PFSK-1 (cell line): ENCODE measurements around the gene DCLK3.

ENCODE experiments used
- POLR2AphosphoS5 ChIP-seq: IDR thresholded peaks from 2 replicates; pipeline ENCODE4 v1.6.1; 2012; ENCODE audit warnings: low read depth, mild to moderate bottlenecking, control low read depth, low read length, moderate library complexity
- TAF1 ChIP-seq: IDR thresholded peaks from 2 replicates; pipeline ENCODE4 v1.6.1; 2012; ENCODE audit warnings: low read length, control low read depth, borderline replicate concordance; ENCODE audit not compliant: insufficient read depth
- TF ChIP-seq, protein P1 (sequence below), 2 experiments: IDR thresholded peaks; 2 replicates each; pipeline versions ENCODE4 v1.6.1 to v1.8.0; 2011 to 2012; ENCODE audit warnings: low read depth in 2 of 2, low read length in 2 of 2, control low read depth in 1 of 2, inconsistent platforms in 1 of 2, mild to moderate bottlenecking in 1 of 2, moderate library complexity in 1 of 2; ENCODE audit not compliant: insufficient read depth in 1 of 2

DNA sequence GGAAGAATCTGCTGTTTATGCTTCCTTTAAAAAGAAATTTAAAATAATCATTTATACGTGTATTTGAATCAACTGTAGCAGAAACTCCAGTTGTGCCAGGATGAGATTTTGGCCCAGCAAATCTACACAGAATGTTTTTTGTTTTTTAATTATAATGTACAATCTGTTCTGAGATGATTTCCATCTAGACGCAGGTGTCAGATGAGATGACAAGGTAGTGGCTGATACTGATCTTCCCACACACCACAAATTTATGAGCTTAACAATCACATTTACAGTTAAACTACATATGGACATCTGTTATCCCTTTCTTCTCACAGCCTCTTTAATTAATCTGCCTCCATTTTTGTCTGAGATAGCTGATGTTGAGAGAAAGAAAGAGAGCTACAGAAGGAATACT lies 23.6 kb downstream of the DCLK3 start:
- TF ChIP-seq TAF1: no peak
- TF ChIP-seq POLR2AphosphoS5: no peak
- TF ChIP-seq, protein P1, sequence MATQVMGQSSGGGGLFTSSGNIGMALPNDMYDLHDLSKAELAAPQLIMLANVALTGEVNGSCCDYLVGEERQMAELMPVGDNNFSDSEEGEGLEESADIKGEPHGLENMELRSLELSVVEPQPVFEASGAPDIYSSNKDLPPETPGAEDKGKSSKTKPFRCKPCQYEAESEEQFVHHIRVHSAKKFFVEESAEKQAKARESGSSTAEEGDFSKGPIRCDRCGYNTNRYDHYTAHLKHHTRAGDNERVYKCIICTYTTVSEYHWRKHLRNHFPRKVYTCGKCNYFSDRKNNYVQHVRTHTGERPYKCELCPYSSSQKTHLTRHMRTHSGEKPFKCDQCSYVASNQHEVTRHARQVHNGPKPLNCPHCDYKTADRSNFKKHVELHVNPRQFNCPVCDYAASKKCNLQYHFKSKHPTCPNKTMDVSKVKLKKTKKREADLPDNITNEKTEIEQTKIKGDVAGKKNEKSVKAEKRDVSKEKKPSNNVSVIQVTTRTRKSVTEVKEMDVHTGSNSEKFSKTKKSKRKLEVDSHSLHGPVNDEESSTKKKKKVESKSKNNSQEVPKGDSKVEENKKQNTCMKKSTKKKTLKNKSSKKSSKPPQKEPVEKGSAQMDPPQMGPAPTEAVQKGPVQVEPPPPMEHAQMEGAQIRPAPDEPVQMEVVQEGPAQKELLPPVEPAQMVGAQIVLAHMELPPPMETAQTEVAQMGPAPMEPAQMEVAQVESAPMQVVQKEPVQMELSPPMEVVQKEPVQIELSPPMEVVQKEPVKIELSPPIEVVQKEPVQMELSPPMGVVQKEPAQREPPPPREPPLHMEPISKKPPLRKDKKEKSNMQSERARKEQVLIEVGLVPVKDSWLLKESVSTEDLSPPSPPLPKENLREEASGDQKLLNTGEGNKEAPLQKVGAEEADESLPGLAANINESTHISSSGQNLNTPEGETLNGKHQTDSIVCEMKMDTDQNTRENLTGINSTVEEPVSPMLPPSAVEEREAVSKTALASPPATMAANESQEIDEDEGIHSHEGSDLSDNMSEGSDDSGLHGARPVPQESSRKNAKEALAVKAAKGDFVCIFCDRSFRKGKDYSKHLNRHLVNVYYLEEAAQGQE (IDR thresholded peaks at IDR 0.05; ENCODE audit: insufficient read depth in 1 of 2, low read depth in 2 of 2, low read length in 2 of 2): no peak
